Right kidney (tissue), 9 donors: ENCODE measurements around the gene SLC16A5.
"Not testable (repeated sequence)": the region's sequence is repeated elsewhere in the genome, so short reads cannot be mapped to it uniquely, and the experiment has no call there.

Source experiments
- DNase-seq: peaks from one replicate; pipeline ENCODE4 v3.0.0-alpha.2; 2016
- long read RNA-seq, 8 donors: transcript quantifications; one replicate each; lab custom pipeline, GENCODE V29; 2026

SLC16A5 gene
- long read RNA-seq, donor 1: 0 reads
- long read RNA-seq, donor 2: 0 reads
- long read RNA-seq, donor 3, partial matches to known transcripts: 0 of 1 reads
- long read RNA-seq, donor 3, other reads (novel, unspliced or antisense): 0 of 1 reads
- long read RNA-seq, donor 4, partial matches to known transcripts: 0 of 3 reads
- long read RNA-seq, donor 4, other reads (novel, unspliced or antisense): 0 of 3 reads
- long read RNA-seq, donor 5, partial matches to known transcripts: 0 of 2 reads
- long read RNA-seq, donor 5, other reads (novel, unspliced or antisense): 0 of 2 reads
- long read RNA-seq, donor 6, partial matches to known transcripts: 5 of 6 reads
- long read RNA-seq, donor 6, other reads (novel, unspliced or antisense): 0 of 6 reads
- long read RNA-seq, donor 7: 0 reads
- long read RNA-seq, donor 8, partial matches to known transcripts: 8 of 11 reads
- long read RNA-seq, donor 8, other reads (novel, unspliced or antisense): 0 of 11 reads

- DNase-seq: peak; percentile 85
These were observed at the start of gene SLC16A5 for GRCh38 chr17:75087558-75088453. TSS of gene SLC16A5 (plus strand) at chr17:75087954. CDS start at chr17:75093637, 5,683 bp downstream.

GRCh38 chr17:75039238-75039637 is 48.5 kb upstream of the SLC16A5 start:
- no peak for DNase-seq

GRCh38 chr17:75041656-75042280 is 46.0 kb upstream of the SLC16A5 start:
- DNase-seq: no peak

DNA sequence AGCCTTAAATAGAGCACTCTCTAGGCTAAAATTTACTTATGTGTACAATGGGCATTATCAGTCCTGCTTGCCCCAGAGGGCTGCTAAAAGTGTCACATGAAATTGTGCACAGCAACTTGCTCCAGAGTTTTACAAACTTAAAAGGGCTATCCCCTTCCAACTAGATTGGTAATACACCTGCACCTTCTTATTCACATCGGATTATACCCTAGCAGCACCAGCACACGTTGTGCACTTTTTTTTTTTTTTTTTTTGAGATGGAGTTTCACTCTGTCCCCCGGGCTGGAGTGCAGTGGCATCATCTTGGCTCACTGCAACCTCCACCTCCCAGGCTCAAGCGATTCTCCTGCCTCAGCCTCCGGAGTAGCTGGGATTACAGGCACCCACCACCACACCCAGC is 44.0 kb upstream of the SLC16A5 start:
- not testable (repeated sequence) for DNase-seq

GRCh38 chr17:75044716-75045115 is 43.0 kb upstream of the SLC16A5 start:
- no peak for DNase-seq

GRCh38 chr17:75045946-75046406 is 41.8 kb upstream of the SLC16A5 start:
- DNase-seq: not testable (repeated sequence)

DNA sequence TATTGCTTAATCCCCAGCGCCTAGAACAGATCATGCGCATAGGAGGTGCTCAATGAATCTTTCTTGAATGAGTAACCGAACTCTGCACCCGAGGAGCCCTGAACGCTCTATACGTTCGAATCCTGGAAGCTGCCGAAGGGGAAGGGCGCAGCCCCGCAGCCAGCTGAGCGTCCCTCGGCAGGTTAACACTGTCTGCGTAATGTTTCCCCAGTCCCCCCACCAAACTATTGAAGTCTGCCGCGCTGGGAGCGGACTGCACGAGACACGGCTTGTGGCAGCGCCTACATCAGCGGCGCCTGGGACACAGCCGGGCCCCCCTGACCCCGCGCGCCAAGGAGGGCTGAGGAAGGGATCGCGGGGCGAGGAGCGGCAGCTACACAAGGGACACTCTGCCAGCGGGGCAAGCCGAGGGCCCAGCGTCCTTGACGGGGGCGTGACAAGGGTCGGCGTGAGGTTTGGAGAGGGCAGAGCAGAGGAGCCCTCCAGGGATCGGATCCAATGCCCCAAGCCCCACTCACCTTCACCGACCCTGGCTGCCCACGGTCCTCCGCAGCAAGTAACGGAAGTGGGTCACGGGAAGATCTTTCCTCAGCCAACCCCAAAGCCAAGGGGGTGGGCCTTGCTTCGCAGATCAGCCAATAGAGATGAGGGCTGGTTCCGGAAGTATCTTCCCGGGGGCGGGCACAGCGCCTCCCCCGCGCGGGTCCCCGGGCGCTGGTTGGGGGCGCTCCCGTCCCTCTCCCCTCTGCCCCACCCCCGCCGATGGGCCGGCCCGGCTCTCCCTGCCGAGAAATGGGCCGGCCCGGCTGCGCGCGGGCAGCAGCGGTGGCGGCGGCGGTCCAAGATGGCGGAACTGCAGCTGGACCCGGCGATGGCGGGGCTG is 41.1 kb upstream of the SLC16A5 start, which contains the start of the genes ATP5PD and KCTD2:
ATP5PD (minus strand) TSS at position 563 of the 883 bp plus-strand sequence. CDS start 4,319 bp downstream, outside the sequence.
KCTD2 (plus strand) TSS at position 819 of the 883 bp plus-strand sequence; CDS start at position 845, 26 bp downstream.
- DNase-seq: peak; percentile 96

DNA sequence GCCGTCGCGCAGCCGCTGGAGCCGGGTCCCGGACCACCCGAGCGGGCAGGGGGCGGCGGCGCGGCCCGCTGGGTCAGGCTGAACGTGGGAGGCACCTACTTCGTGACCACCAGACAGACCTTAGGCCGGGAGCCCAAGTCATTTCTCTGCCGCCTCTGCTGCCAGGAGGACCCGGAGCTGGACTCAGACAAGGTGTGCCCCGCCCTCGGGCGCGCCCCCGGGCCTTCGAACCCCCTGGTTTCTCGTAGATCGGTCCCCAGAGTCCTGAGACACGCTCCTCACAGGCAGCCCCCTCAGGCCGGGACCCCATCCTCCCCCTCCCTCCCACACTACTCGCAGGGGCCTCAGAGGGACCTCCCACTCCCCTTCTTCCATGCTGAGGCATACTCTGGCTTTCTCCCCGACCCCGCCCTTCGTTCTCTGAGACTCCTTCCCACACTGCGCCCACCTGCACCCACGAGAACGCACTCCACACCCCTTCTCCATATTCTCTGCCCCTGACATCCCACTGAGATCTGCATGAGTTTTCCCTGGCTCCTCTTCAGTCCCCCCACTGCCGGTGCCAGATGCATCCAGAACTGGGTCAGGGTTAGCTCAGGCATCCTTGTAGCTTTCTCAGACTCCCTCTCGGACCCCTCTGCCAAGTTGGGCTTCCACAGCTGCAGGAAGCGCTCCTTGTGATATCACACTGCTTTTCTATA is 40.2 kb upstream of the SLC16A5 start:
- peak; percentile 55 for DNase-seq

GRCh38 chr17:75048249-75048878 is 39.4 kb upstream of the SLC16A5 start:
- DNase-seq: no peak

GRCh38 chr17:75049057-75049456 is 38.7 kb upstream of the SLC16A5 start:
- DNase-seq: no peak

DNA sequence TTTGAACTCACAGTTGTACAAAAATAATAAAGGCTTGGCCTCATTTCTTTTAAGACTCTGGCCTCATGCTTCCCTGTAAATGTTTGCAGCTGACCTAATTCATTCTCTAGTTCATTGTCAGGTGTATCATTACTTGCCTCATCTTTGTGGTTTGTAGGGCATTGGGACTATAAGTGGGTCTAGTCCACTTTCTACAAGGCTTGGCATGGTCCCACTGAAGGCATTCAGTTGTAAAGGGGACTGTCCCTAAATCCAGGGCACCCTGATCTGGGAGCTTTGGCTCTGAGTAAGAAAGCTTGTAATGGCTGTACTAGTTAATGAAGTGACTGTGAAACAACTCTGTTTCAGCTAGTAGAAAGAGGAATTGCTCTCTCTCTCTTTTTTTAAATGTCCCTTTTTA is 38.0 kb upstream of the SLC16A5 start:
- no peak for DNase-seq

GRCh38 chr17:75051941-75052340 is 35.8 kb upstream of the SLC16A5 start:
- no peak for DNase-seq

- DNase-seq: no peak
These were observed 28.1 kb upstream of the SLC16A5 start for GRCh38 chr17:75059369-75060345.

DNA sequence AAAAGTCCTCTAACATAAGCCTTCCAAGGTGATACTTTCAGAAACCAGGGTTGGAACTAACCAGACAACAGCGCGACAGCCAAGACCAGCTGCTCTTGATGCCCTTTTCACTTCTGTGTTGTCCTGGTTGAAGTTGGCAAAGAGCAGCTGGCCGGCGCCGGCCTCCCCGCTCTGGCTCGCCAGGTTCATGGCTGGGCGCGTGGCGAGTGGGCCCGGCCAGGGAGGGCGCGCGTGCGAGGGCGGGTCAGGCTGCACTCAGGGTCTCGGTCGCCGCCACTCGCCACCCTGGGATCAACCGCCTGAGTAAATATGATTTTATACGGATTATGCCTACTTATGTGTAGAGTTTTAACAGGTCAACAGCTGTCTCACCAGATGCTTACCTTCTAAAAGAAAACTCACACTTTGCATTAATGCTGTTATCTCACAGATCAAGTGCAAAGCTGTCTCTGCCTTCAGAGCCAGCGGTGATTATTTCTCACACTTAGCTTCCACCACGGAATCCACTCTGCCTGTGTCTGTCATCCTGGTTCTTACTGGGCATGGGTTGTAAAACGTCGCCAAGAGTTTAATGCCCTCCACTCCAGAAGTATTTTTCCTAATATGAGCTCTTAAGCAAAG is 27.2 kb upstream of the SLC16A5 start:
- no peak for DNase-seq

DNA sequence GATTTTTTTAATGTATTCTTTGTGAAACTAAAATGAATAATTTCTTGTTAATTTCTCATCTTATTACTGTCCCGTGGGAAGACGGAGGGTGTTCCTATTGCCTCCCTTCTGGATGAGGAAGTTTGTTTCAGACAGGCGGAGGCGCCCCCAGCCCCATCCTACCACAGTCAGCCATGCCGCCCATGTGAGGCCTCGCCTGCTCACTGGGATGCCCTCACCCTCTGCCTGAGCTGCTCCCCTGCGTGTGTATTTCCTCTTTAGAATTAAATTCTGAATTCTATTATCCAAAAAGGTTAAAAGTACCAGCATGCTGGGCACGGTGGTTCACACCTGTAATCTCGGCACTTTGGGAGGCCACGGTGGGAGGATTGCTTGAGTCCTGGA is 26.7 kb upstream of the SLC16A5 start:
- no peak for DNase-seq

- DNase-seq: no peak
These were observed 26.1 kb upstream of the SLC16A5 start for GRCh38 chr17:75061618-75062017.

- DNase-seq: no peak
These were observed 24.6 kb upstream of the SLC16A5 start for GRCh38 chr17:75063201-75063600.

GRCh38 chr17:75063626-75064025 is 24.1 kb upstream of the SLC16A5 start:
- DNase-seq: no peak
